ENCODE measurements around the gene USH2A.
"Not testable (repeated sequence)": the region's sequence is repeated elsewhere in the genome, so short reads cannot be mapped to it uniquely, and the experiment has no call there.

The USH2A gene

DNA sequence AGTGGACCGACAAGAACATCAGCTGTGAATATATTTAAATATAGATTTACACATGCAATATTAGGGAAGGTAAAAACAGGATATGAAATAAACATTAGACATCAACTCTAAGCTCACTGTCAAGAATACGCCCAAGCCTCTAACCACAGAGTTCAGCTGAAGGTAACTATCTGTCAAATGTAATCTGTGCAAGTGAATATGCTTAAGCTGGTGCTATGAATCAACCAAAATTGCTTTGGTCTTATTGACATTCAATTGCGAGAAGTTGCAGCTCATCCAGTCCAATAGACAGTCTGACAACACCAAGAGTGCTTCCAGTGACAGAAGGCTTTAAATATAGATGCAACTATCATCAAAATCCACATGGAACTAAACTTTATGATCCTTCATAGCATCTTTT lies 32.3 kb downstream of the USH2A start:
- no peak for DNase-seq

DNA sequence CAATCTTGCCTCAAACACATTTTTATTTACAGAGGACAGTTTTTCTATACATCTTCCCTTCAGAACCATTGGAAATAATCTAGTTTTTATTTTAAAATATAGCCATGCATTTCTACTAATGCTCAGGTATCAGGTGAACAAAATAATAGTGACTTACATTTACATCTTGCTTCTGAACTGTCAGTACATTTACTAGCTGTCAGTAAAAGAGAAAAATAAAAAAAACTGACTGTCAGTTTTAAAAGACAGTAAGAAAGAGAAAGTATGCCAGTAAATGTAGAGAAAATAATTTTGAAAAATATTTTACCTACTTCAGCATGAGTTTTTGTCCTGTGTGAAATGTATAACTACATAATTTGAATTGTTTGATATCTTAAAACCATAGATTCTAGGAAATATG lies 33.5 kb downstream of the USH2A start:
- no peak for DNase-seq

DNA sequence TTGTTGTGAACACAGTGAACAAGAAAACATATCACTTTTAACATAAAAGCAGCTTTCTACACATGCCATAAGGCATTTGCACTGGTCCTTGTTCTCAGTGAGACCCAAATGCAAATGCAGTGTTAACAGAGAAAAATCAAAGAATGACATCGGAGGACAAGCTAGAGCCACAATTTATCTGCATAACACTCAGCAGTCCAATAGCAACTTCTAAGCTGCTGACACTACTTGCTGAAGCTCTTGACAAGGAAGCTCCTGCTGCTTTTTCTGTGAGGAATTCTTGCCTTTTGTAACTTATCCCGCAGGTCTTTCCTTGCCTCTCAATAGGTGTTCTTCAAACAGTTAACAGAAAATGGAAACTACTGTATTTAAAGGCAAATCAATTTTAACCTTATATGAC lies 34.7 kb downstream of the USH2A start:
- DNase-seq: no peak

DNA sequence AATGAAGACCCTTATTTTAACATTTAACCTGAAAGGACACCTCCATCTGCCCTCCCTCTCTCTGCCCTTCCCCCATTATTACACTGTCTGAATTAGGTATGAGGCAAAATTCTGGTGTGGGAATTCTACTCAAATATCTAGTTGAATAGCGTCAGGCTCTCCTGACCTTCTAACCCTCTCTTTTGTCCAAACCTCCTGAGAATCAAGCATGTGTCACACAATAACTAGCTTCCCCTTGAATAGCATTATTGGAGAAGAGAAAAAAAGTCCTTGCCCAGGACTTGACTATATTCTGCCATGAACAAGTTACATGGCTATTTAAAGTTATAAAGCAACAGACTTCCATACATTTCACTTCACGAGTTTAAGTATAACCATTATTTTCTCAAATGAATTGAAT lies 35.5 kb downstream of the USH2A start:
- DNase-seq: no peak

- no peak for DNase-seq
Measured at GRCh38 chr1:216379441-216379840, 43.8 kb downstream of the USH2A start.

GRCh38 chr1:216368249-216368648 lies 55.0 kb downstream of the USH2A start:
- DNase-seq: no peak

GRCh38 chr1:216366979-216367378 lies 56.3 kb downstream of the USH2A start:
- DNase-seq: no peak

- no peak for DNase-seq
Measured at GRCh38 chr1:216356945-216357344, 66.3 kb downstream of the USH2A start.

GRCh38 chr1:216350186-216350585 lies 73.1 kb downstream of the USH2A start:
- no peak for DNase-seq

GRCh38 chr1:216346526-216346925 lies 76.7 kb downstream of the USH2A start:
- no peak for DNase-seq

GRCh38 chr1:216340542-216340941 lies 82.7 kb downstream of the USH2A start:
- not testable (repeated sequence) for DNase-seq

- no peak for DNase-seq
Measured at GRCh38 chr1:216332462-216332861, 90.8 kb downstream of the USH2A start.

GRCh38 chr1:216332003-216332402 lies 91.2 kb downstream of the USH2A start:
- no peak for DNase-seq

- no peak for DNase-seq
Measured at GRCh38 chr1:216331211-216331610, 92.0 kb downstream of the USH2A start.

- DNase-seq: no peak
Measured at GRCh38 chr1:216330262-216330661, 93.0 kb downstream of the USH2A start.

DNA sequence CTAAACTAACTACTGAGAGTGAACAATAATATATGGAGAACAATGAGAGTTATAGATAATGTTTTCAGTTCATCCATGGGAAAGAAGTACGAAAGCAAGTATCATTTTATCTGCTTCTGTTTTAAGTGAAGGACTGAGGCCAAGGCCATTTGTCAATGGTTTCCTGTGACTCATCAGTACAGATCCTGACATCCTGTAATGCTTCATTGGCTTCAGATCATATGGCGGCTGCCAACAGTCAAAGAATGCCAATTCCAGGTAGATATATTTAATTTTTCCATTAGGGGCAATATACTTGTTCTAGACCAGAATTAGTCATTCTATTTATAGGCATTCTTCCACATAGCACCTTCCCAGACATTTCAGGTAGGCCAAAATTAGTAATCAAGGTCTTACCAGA lies 97.3 kb downstream of the USH2A start:
- DNase-seq: no peak

DNA sequence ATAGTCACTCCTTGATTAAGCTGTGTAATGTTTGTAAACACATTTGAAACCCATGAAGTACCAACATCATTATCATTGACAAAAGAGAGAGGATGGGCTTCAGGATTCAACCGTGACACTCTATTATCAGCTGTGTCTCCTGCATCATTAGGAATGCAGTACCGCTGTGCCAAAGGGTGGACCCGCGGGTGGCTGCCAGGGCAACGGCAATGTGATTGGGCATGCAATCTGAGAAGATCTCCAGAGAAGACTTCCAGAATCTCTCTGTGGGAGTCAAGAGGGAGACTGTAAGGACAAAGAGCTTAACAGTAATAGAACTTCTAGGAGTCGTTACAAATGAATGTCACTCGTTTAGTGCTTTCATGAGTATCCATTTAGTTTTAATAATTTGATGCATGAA lies 97.9 kb downstream of the USH2A start:
- DNase-seq: no peak

GRCh38 chr1:216323344-216323743 lies 99.9 kb downstream of the USH2A start:
- no peak for DNase-seq

DNA sequence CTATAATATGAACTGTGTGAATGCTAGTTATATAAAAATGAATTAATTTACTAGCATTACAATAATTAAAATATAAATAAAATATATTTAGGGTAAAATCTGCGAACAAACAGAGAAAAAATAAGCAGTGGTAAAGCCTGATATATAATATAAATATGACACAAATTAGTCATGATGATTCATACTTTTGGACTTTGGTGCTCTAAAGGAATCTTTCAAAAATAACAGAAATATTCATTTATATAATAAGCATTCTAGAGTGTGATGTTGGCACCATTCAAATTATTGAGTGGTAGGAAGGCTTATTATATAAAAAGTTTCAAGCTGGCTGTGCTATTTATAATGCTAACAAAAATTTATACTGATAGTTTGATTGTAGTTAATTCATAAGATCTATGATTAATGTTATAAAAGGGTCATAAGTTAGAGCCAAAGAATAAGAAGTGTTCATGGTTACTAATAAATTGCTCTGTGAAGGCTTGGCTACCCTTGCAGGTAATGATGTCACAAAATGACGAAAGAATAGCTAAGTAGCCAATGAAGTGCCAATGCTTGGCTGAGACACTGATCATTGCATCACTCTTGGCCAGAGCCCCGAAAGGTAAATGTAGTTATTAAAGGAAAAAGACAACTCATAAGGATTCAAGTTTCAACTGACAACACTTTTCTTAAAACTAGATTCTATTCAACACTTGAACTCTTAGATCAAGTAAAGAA lies 108.7 kb downstream of the USH2A start:
- no peak for DNase-seq

DNA sequence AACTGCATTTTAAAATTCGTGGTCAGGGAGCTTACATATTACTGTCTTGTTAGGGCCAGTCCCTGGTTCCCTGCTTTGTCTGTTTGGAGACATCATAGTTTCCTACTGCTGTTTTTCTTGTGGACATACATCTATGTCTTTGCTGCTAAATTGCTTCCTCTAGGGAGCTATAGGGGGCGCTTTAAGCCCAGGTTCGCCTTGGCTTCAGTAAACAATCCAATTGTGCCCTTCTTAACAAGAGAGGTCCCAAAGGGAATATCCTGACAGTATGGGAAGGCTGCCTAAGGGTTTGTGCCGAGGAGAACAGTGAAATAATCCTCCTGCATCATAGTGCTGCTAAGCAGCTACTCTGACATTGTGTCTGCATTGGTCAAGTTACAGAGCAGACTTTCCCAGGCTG lies 112.5 kb downstream of the USH2A start:
- DNase-seq: no peak

GRCh38 chr1:216306830-216307229 lies 116.4 kb downstream of the USH2A start:
- DNase-seq: no peak

GRCh38 chr1:216303690-216304089 lies 119.6 kb downstream of the USH2A start:
- no peak for DNase-seq

DNA sequence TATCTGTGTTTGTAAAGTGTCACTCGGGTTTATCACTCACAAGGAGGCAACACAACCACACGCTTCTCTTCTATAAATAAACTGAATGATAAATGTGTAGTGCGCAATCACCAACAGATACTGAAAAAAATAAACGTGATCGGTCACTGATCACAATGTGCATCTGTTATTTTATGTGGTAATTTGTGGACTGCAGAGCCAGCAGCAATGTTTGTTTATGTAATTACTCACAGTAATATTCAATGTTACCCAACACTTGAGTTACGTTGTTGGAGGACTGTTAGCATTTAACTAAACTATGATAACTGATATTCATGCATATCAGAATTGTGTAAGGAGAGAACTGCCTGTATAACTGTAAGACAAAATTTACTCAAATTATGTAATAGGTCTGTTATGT lies 129.6 kb downstream of the USH2A start:
- no peak for DNase-seq

DNA sequence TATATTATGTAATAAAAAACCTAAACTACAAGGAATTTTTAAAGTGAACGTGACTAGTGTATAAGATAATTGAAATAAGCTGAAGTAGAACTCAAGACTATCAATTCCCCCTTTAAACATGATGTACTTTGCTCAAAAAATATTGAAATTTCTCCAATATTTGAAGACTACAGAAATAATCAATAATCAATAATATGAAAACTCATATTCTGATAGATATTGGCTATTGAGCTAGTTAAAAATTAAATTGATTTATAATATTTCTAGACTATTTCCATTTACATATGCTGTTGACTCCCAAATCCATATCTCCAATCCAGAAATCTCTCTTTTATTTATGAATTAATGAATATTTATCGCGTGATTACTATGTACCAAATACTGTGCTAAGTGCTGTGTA lies 133.2 kb downstream of the USH2A start:
- no peak for DNase-seq

DNA sequence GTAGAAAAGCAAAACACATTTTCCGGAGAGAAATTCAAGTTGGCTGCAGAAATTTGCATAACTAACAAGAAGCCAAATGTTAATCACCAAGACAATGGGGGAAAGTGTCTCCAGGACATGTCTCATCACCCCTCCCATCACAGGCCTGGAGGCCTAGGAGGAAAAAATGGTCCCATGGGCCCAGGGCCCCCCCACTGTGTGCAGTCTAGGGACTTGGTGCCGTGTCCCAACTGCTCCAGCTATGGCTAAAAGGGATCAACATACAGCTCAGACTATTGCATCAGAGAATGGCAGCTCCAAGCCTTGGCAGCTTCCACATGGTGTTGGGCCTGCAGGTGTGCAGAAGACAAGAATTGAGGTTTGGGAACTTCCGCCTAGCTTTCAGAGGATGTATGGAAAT lies 138.2 kb downstream of the USH2A start:
- no peak for DNase-seq

DNA sequence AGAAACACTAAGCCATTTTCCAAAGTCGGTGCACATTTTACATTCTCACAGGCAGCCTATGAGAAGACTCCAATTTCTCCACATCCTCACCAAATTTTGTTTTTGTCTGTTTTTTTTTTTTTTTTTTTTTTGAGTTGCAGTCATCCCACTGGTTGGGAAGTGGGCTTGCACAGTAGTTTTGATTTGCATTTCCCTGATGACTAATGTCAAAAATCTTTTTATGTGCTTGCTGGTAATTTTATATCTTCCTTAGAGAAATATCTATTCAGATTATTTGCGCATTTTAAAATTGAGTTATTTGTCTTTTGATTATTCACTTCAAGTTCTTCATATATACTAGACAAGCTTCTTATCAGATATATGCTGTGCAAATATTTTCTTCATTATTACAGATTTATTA lies 141.5 kb downstream of the USH2A start:
- DNase-seq: no peak
